COLO829 (cell line): ENCODE data around the gene MYOCD.
"Not testable (repeated sequence)": the region's sequence is repeated elsewhere in the genome, so short reads cannot be mapped to it uniquely, and the experiment has no call there.

Experiments
- DNase-seq: peaks from one replicate; pipeline ENCODE4 v3.0.0; 2012; ENCODE audit warnings: low spot score

MYOCD gene, protein sequence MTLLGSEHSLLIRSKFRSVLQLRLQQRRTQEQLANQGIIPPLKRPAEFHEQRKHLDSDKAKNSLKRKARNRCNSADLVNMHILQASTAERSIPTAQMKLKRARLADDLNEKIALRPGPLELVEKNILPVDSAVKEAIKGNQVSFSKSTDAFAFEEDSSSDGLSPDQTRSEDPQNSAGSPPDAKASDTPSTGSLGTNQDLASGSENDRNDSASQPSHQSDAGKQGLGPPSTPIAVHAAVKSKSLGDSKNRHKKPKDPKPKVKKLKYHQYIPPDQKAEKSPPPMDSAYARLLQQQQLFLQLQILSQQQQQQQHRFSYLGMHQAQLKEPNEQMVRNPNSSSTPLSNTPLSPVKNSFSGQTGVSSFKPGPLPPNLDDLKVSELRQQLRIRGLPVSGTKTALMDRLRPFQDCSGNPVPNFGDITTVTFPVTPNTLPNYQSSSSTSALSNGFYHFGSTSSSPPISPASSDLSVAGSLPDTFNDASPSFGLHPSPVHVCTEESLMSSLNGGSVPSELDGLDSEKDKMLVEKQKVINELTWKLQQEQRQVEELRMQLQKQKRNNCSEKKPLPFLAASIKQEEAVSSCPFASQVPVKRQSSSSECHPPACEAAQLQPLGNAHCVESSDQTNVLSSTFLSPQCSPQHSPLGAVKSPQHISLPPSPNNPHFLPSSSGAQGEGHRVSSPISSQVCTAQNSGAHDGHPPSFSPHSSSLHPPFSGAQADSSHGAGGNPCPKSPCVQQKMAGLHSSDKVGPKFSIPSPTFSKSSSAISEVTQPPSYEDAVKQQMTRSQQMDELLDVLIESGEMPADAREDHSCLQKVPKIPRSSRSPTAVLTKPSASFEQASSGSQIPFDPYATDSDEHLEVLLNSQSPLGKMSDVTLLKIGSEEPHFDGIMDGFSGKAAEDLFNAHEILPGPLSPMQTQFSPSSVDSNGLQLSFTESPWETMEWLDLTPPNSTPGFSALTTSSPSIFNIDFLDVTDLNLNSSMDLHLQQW

DNA sequence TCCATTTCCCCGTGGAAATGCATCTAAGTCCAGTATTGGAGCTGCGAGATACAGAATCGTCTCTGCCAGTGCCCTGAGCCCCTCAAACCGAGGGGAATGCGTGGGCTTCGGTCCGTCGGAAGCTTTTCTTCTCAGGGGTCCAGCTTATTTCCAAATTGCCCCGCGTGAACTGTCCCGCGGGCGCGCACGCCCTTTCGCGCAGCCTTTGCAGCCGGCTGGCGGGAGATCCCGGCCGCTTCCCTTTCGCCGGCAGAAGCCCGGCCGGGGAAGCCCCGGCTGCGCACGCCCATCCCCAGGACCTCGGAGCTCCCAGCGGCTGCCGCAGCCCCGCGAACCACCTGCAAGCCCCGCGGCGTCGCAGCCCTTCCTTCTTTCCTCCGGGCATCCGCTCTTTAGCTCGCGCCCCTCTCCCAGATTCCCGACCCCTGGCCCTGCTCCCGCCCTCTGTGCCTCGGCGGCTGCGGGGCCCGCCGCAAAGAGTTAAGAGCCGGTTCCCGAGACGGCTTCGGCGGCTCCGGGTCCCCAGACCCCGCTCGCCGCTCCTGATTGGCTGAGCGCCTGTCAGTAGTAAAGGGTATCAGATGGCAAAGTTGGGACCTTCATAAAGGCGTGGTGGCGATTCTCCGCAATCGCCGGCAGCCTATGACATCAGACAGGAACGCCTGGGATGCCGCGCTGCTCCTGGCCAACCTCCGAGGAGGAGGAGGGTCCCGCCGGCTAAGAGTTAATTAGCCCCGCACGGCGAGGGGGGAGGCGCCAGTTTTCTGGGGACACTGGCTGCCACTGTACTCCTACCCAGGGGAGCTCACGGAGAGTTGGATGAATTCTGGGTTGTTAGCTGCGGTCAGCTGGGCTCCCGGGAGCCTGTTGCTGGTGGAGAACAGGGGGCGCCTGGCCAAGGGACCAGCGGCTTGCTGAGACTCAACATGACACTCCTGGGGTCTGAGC is at the start of gene MYOCD:
Gene MYOCD (plus strand): TSS at position 628 of the 948 bp plus-strand sequence. CDS start 299 bp downstream, at position 927.
- DNase-seq: no peak

DNA sequence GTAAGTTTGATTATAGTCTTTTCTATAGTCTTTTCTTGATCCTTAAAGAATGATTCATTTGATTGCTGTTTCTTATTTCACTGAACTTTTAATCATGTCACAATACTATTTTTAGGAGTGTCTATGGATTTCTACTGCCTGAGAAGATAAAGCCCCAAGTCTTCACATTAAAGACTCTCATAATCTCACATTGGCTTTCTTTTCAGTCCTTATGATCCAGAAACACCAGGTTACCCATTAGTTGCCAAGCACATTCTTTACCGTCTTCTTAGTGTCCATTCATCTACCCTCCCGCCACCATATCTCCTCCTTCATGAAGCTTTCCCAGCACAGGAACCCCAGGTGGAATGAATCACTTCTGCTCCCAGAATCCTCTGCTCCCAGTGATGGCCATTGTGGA is 49.5 kb upstream of the MYOCD start:
- DNase-seq: no peak

DNA sequence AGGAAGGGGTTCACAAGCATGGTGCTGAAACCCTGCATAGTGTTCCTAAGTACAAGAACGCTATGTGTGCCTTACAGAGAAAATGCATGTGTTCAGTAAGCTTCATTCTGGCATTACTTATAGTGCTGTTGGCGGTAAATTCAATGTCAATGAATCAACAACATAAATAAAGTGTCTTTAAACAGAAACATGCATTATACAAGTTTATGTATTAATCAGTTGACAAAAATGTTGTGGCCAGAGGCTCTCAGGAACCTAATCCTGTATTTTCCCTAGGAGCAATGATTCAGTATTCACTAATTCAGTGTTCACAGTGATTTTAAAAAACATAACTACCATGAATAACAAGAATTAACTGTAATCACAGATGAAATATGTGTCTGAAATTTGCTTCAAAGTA is 47.1 kb upstream of the MYOCD start:
- no peak for DNase-seq

DNA sequence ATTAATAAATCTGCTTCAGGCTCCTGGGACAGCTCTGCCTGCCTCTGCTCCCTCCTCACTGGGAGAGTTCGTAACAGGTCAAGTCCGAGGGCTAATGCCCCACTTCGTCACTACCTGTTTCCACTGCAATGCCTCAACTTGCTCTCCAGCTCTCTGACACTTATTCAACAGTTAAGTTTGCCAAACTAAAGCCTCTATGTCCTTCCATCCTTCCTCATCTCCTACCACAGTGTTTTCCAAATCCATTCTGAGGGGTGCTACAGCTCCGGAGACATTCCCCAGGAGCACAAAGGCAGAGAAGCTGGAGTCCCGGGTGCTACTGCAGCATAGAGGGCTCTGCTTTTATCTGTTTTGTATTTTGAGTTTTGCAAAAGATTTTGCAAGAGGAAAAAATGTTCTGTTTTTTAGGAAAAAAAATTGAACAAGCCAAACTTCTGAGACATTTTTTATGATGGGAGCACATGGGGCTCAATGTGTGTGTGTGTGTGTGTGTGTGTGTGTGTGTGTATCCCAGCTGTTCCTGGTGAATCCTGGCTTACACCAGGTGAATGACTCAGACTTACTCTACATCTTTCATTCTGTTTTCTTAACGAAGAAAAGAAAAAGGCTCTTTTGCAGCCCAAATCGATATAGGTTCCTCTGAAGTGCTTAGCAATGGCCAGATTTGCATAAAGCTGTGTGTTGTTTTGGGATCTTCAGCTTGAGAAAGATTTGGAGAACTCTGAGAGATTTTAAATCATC is 46.1 kb upstream of the MYOCD start:
- DNase-seq: no peak

DNA sequence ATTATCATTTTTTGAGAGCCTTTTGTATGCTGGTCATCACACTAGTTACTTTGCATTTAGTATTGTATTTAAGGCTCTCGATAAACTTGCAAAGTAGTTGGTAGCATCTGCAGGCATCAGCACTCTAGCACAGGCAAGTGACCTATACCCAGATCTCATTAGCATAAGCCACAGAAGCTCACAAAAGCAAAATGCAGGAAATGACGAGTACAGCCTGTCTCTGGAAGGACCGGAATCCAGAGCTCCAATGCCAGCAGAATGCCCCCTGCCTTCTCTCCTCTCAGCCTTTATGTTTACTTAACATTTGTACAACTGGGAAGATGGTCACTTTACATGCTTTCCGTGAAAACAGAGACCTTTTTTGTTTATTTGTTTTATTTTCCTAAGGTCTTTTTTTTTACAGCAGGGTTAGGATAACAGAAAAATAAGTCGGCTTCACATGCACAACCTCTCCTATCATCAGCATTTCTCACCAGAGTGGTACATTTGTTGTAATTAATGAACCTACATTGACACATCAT is 45.4 kb upstream of the MYOCD start:
- DNase-seq: no peak

DNA sequence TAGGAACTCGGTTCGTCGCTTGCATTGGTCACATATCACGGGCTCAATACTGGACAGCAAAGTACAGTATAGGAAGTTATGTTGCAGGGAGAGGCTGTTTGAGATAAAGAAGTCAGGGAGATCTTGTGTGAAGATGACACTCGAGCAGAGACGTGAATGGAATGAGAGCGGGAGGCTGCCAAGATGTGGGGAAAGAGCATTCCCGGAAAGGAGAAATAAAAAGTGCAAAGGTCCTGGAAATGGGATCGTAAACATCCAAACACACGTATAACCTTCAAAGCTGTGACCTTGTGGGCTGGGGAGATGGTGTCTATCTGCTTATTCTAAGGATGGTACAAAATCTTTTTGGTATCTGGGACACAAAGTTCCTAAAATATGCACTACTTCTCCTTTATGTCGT is 43.0 kb upstream of the MYOCD start:
- DNase-seq: no peak

DNA sequence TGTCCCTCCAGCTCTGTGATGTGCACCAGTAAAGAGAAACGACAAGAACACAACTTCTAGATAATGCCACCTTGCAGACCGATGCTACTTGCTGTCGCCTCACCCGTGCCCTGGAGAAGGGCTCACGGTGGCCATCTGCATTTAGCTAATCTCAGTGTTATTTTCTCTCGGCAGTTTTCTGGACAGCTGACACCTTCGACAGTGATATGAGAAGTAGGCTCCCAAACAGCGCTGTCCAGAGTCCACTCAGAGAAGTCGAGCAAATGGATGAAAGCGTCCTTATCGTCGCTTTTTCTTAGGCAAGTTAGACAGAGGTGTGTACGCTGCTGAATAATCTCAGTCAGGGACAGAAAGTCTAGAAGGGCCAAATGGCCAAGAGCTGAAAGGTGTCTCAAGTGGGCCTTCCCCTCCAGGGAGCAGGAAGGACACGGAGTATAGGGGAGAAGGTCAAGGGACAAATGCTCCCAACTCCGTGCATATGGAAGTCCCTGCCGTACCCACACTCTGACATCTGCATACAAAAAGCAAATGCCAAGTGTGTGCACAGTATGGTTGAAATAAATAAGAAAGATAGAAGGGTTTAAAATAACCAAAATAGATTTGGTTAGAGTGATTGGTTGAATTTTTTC is 42.4 kb upstream of the MYOCD start:
- no peak for DNase-seq

DNA sequence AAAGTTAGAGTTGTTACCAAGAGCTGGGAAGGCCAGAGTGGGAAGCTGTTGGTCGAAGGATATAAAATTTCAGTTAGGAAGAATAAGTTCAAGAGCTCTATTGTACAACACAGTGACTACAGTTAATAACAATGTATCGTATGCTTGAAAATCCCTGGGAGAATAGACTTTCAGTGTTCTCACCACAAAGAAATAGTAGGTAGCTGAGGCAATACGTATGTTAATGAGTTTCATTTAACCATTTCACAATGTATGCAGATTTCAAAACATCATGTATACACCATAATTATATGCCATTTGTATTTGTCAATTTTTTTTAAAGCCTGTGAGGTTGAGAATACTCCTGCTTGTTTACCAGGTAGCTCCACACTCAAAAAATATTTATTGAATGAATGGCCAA is 41.5 kb upstream of the MYOCD start:
- no peak for DNase-seq

DNA sequence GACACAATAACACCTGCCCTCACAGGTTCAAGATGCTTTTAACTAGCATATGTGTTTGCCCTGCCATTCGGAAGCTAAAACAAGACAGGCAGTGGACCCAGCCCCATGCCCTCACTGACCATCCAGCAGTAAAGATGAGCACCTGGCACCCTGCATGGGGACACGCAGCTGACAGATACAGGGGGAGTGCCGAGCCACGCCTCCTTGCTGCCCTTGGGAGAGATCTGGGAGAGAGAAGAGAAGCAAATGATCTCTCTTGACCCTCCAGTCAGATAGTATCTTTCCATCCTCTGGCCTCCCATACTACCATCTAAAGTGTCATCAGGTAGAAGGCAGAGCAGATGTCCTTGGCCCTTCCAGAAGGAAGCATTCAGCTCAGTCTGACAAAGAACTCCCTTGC is 40.6 kb upstream of the MYOCD start:
- no peak for DNase-seq

DNA sequence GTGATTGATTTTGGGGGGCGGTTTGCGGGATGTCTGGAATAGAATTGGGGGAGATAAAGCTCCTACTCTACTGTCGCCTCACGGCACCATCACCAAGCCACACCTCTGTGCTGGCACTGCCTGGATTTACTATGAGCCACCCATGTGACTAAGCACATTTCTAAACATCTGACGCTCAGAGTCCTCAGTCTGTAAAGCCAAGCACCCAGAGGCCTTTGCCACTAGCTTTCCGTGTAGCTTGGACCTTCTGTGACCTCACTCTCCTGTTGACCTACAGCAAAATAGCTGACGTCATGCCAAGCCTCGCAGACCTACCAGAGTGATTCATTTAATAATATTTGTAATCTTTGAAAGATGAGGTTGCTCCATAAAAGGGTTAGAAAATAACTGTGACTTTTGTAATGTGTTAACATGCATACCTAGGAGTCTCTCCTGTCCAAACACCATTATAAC is 38.5 kb upstream of the MYOCD start:
- DNase-seq: no peak

DNA sequence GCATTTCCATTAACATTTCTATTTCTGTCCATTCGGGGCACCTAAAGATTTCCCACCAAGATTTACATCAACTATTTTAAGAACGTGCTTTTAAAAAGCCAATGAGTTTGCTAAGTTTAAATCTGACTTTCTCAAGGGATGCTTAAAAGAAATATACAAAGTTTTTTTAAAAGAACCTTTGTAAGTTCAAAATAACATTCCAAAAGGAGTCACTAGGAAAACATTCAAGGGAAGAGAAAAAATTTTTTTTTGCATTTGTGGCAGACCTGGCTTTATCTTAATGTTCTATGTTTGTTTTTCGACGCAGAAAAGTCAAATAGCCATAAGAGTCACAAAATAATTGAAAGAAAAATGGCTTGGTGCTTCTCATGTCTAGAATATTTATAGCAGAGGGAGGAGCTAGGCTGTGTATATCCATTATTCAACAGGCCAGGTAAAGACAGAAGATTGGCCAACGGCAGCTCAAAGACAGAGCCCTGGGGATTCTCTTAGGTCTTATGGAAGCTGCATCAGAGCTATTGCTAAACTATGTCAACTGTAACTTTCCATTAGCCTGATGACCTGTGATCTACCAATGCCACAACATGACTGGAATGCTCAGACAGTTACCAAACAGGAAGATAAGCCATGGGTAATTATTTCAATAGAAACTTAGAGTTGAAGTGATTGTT is 37.8 kb upstream of the MYOCD start:
- no peak for DNase-seq

DNA sequence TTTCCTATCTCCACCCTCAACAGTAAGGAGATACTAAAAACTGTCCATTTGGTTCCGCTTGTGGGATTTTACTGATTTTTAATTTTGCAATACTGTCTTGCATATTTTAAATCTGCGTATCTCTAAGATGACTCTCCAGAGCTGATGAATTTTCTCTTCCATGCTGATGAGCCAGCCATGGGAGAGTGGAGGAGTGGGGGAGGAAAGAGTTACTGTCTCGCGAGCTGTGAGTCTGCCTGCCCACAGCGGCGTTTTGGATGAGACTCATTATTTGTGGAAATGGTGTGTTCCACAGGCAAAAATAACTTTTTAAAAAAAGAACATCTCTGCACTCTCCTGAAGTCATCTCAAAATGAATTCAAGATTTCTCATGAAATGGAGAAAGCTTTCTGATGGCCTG is 34.6 kb upstream of the MYOCD start:
- DNase-seq: no peak

DNA sequence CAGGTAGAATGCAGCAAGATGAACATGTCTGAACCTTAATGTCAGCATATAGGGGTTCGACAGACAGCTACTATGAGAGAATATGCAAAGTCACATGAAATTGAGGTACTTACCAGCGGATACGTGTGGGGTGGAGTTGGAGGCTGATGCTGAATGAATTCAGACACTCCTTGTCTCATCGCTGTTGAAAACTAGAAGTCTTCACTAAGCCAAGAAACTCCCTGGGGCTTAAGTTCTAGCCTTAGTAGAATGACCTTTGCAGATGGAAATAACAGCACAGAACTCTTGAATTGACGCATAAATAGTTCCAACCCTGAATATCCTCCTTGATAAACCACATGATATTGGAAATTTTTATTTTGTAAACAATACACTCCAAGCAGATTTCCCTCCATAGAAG is 32.9 kb upstream of the MYOCD start:
- no peak for DNase-seq

DNA sequence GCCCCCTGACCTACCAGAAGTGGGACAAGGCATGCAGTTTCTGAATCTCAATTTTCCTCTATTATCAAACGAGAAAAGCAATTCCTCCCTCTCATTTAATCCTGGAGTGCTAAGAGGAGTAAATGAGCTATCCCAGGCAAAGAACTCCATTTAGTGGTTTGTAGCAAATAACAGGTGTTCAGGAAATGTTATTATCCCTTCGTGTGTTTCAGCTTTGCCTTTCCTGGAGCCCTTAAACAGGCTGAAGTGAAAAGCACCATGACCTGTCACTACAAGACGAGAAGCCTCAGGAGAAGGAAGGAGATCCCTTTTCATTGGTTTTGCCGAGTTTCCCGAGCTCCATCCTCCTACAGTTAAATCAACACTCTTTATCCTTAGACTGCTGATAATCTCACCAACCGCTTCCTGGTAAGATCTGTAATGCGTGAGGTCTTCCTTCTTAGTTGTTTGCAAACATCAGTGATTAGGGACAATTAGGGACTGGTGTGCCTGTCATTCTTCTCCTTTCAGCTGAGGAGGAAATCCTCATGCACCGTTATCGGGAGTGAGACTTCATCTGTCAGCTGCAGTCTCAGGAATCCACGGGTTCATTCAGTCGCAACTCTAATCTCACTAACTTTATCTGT is 30.8 kb upstream of the MYOCD start:
- no peak for DNase-seq

DNA sequence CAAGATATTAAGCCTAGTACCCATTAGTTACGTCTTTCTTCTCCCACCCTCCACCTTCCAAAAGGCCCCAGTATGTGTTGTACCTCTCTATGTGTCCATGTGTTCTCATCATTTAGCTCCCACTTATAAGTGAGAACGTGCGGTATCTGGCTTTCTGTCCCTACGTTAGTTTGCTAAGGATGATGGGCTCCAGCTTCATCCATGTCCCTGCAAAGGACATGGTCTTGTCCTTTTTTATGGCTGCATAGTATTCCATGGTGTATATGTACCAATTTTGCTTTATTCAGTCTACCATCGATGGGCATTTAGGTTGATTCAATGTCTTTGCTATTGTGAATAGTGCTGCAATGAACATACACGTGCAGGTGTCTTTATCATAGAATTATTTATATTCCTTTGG is 29.7 kb upstream of the MYOCD start:
- DNase-seq: not testable (repeated sequence)

DNA sequence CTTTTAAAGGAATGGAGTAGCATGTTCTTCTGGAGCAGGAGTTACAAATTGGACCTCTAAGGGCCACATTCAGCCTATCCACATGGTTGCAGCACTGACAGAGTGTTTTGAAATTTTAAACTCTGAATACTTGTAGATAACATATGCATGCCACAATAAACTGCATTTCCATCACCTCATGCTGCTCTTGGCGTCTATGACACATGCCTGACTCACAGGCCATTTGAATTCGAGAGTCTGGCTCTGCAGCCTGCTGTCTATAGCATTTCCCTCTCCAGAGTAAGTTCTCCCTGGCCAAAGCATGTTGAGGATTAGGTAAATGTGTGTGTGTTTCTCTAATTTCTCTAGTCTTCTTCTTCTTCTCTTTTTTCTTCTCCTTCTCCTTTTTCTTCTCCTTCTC is 28.7 kb upstream of the MYOCD start:
- no peak for DNase-seq

DNA sequence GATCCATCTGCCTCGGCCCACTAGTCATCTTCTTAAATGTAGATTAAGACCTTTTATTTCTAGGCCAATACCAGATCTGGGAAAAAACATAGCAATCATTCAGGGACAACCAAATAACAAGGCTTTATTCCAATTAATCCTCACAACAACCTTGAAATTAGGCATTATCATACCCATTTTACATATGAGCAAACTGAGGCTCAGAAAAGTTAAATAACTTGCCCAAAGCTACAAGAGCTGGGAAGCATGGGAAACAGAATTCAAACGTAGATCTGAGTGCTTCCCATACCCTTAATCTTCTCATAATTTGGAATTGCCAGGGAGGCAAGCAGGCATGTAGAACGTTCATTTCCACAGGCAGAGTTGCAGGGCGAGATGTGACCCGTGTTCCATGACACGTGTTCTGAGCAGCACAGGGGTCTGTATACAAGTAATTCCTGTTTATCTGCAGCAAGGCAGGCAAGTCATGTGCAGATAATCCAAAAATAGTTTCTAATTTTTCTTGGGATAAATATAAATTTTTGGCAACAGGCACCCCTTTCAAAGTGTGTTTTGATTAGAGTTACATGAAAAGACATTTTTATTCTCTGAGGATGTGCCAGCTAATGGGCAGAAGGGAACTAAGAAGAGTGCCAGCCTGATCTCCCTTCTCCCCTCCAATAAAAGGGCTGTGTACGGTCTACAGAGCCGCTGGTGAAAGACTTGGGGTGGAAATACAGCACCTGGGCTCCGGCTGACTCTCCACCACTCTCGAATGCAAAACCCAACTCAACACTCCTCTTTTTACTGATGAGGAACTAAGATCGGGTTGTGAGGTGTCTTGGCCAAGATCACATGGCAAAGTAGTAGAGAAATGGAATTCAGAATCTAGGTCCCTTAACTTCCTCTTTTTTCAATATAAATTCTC is 27.7 kb upstream of the MYOCD start:
- no peak for DNase-seq

DNA sequence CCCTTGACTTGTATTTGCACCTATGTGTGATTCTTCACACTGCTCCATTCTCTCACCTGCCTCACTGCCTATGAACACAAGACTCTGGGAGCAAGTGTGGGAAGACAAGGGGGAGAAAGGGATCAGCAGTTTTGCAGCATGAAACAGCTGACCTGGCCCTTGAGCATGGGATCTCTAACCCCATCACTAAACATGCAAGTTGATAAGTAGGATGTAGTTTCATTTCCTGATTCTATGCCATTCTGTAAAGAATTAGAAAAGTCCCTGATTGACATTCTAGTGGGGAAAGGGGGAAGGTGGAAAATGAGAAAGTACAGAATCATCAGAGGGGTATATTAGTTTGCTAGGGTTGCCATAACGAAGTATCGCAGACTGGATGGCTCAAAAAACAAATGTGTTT is 25.3 kb upstream of the MYOCD start:
- DNase-seq: no peak
